ENCODE data around the gene PTPRD. TPM values are rescaled to one million over a fixed set of nuclear protein-coding genes. Genes with fewer than 3 reads are reported as not detected.

The PTPRD gene
- total RNA-seq, 1 donor from 2014 or later: 15.6 TPM

- H3K36me3 ChIP-seq: no peaks in the 10 kb centered on the region
- no peak overlapping the region for H3K27ac ChIP-seq (replicated peaks)
- no peak overlapping the region for H3K4me3 ChIP-seq
- H3K27me3 ChIP-seq (ENCODE audit: low read depth): no peaks in the 10 kb centered on the region
- intact Hi-C loops (cut with micrococcal nuclease): no loop called here
- no peaks in the 10 kb centered on the region for H3K4me1 ChIP-seq
- DNase-seq: no peak
- no peaks in the 10 kb centered on the region for H3K9me3 ChIP-seq (replicated peaks)
- no peak for TF ChIP-seq CTCF (IDR thresholded peaks at IDR 0.05; ENCODE audit: borderline replicate concordance)
Measured at GRCh38 chr9:8738945-8739344, 1873.9 kb downstream of the PTPRD start.

GRCh38 chr9:8736805-8737204, 1876.0 kb downstream of the PTPRD start:
- DNase-seq: no peak
- H3K4me3 ChIP-seq: no peak overlapping the region
- H3K36me3 ChIP-seq: no peaks in the 10 kb centered on the region
- H3K27ac ChIP-seq (replicated peaks): no peak overlapping the region
- no peaks in the 10 kb centered on the region for H3K9me3 ChIP-seq (replicated peaks)
- no peaks in the 10 kb centered on the region for H3K4me1 ChIP-seq
- TF ChIP-seq CTCF (IDR thresholded peaks at IDR 0.05; ENCODE audit: borderline replicate concordance): no peak
- H3K27me3 ChIP-seq (ENCODE audit: low read depth): no peaks in the 10 kb centered on the region
- intact Hi-C loops (cut with micrococcal nuclease): no loop called here

GRCh38 chr9:8734760-8735159, 1878.0 kb downstream of the PTPRD start:
- no peaks in the 10 kb centered on the region for H3K27me3 ChIP-seq (ENCODE audit: low read depth)
- intact Hi-C loops (cut with micrococcal nuclease): no loop called here
- no peak overlapping the region for H3K4me3 ChIP-seq
- DNase-seq: no peak
- H3K36me3 ChIP-seq: no peaks in the 10 kb centered on the region
- H3K4me1 ChIP-seq: no peaks in the 10 kb centered on the region
- no peak for TF ChIP-seq CTCF (IDR thresholded peaks at IDR 0.05; ENCODE audit: borderline replicate concordance)
- no peak overlapping the region for H3K27ac ChIP-seq (replicated peaks)
- H3K9me3 ChIP-seq (replicated peaks): no peaks in the 10 kb centered on the region

GRCh38 chr9:8733131-8733954, 1879.5 kb downstream of the PTPRD start:
- DNase-seq: peak; percentile 36
- Histone ChIP-seq H3K4me3 (peak overlapping the region; percentile 43), H3K36me3 (no peaks in the 10 kb centered on the region), H3K27me3 (ENCODE audit: low read depth) (no peaks in the 10 kb centered on the region), H3K27ac (replicated peaks) (no peak overlapping the region), H3K4me1 (no peaks in the 10 kb centered on the region), H3K9me3 (replicated peaks) (no peaks in the 10 kb centered on the region)
- no peak for TF ChIP-seq CTCF (IDR thresholded peaks at IDR 0.05; ENCODE audit: borderline replicate concordance)
- intact Hi-C loops (cut with micrococcal nuclease): no loop called here

GRCh38 chr9:8732367-8733075, 1880.3 kb downstream of the PTPRD start:
- intact Hi-C loops (cut with micrococcal nuclease): no loop called here
- Histone ChIP-seq H3K4me1 (no peaks in the 10 kb centered on the region), H3K36me3 (no peaks in the 10 kb centered on the region), H3K27ac (replicated peaks) (no peak overlapping the region), H3K27me3 (ENCODE audit: low read depth) (no peaks in the 10 kb centered on the region), H3K4me3 (no peak overlapping the region), H3K9me3 (replicated peaks) (no peaks in the 10 kb centered on the region)
- no peak for DNase-seq
- no peak for TF ChIP-seq CTCF (IDR thresholded peaks at IDR 0.05; ENCODE audit: borderline replicate concordance)
